ENCODE results near the gene DBX1.

The DBX1 gene

DNA sequence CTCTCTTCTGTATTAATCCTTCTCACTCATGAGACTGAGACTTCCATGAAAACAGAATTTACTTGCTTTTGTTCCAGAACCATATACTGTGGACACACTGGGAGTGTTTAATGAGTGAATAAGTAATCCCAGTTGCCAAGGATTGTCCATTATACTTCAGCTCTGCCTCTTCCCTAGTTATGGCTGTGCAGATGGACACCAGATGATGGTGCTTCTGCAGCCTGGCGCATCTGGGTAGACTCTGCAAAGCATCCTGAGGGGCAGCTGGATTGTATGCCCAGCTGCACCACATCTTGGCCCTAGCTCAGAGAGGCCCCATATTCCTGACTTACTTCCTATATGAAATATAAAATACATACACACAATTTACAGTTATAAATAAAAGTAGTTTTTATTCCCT lies 43.5 kb downstream of the DBX1 start:
- no peak overlapping the region for H3K4me3 ChIP-seq (ENCODE audit: low read depth, low read length)
- no peak for DNase-seq (ENCODE audit: low read depth)
- TF ChIP-seq POLR2A (IDR thresholded peaks at IDR 0.05; ENCODE audit: extremely low read depth, insufficient read length) (no peak), MYC (IDR thresholded peaks at IDR 0.05; ENCODE audit: low read depth, low read length) (no peak)
- TF ChIP-seq, protein P1, sequence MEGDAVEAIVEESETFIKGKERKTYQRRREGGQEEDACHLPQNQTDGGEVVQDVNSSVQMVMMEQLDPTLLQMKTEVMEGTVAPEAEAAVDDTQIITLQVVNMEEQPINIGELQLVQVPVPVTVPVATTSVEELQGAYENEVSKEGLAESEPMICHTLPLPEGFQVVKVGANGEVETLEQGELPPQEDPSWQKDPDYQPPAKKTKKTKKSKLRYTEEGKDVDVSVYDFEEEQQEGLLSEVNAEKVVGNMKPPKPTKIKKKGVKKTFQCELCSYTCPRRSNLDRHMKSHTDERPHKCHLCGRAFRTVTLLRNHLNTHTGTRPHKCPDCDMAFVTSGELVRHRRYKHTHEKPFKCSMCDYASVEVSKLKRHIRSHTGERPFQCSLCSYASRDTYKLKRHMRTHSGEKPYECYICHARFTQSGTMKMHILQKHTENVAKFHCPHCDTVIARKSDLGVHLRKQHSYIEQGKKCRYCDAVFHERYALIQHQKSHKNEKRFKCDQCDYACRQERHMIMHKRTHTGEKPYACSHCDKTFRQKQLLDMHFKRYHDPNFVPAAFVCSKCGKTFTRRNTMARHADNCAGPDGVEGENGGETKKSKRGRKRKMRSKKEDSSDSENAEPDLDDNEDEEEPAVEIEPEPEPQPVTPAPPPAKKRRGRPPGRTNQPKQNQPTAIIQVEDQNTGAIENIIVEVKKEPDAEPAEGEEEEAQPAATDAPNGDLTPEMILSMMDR (IDR thresholded peaks at IDR 0.05; ENCODE audit: low read depth, low read length): no peak
- TF ChIP-seq, protein P2, sequence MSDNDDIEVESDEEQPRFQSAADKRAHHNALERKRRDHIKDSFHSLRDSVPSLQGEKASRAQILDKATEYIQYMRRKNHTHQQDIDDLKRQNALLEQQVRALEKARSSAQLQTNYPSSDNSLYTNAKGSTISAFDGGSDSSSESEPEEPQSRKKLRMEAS (IDR thresholded peaks at IDR 0.05; ENCODE audit: low read depth, low read length): no peak

DNA sequence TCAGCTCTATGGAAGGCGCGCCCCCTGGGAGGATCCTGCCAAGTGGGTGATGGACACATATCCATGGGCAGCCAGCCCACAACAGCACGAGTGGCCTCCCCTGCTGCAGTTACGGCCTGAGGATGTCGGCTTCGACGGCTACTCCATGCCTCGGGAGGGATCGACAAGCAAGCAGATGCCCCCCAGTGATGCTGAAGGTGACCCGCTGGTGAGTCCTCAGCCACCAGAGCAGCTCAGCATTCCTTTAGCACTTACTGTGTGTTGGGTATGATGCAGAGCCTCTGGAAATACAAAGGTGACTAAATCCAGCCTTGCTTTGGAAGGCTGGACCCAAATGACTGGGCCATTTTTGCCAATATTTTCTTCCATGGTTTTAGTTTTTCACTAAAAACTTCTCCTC lies 45.7 kb downstream of the DBX1 start:
- no peak for DNase-seq (ENCODE audit: low read depth)
- TF ChIP-seq, protein P1 (IDR thresholded peaks at IDR 0.05; ENCODE audit: low read depth, low read length): no peak
- TF ChIP-seq, protein P2 (IDR thresholded peaks at IDR 0.05; ENCODE audit: low read depth, low read length): no peak
- no peak for TF ChIP-seq MYC (IDR thresholded peaks at IDR 0.05; ENCODE audit: low read depth, low read length)
- no peak for TF ChIP-seq POLR2A (IDR thresholded peaks at IDR 0.05; ENCODE audit: extremely low read depth, insufficient read length)
- no peak overlapping the region for H3K4me3 ChIP-seq (ENCODE audit: low read depth, low read length)

DNA sequence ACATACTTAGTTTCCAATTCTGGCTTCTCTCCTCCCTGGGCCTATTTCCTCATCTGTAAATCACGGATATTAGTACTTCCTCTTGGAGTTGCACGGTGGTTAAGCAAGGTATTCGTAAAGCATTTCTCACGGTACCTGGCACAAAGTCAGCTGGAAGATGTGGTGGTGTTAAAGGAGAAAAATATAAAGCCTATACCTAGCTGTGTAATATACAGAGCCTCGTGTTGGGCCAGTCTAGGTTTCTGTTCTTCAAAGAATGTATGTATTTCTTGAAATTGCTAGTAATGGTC lies 47.2 kb downstream of the DBX1 start:
- DNase-seq (ENCODE audit: low read depth): no peak
- H3K4me3 ChIP-seq (ENCODE audit: low read depth, low read length): no peak overlapping the region
- no peak for TF ChIP-seq POLR2A (IDR thresholded peaks at IDR 0.05; ENCODE audit: extremely low read depth, insufficient read length)

DNA sequence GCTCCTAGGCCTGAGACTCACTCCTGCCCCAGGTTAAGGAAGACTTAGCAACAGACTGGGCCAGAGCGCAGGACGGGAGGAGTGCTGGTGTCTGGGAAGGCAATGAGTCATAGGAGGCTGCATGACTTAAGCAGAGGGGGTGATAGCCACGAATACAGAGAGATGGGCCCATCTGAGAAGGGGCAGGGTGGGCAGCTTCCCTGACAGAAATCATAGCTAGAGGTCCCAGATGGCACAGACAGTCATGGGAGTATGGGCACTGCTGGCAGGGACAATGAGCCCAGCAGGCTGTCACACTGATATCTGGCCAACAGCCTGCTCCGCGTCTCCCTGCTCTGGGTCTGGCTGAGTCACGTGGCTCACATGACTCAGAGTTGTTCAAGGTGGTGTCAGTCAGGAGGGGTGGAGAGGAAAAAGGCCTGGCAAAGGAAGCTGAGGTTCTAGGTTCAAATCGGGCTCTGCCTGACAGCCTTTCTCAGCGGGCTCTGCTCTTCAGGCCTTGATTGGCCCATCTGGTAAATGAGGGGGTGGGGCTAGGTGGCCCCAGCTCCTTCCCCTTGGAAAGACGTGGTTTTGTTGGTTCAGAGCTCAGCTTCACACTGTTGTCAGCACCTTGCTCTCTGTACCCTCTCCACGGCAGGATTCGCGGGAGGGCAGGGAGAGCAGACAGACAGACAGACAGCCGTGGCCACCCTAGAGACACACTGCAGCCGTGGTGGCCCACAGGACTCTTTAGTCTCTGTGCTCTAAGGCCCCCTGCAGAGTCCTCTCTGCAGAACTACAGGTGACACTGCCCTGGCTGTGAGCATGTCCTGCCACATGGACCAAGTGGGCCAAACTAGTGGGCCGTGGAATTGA lies 47.8 kb downstream of the DBX1 start:
- DNase-seq (ENCODE audit: low read depth): peak; percentile 62
- TF ChIP-seq MYC (IDR thresholded peaks at IDR 0.05; ENCODE audit: low read depth, low read length) (no peak), POLR2A (IDR thresholded peaks at IDR 0.05; ENCODE audit: extremely low read depth, insufficient read length) (no peak)
- TF ChIP-seq, protein P2 (IDR thresholded peaks at IDR 0.05; ENCODE audit: low read depth, low read length): peak; percentile 85
- H3K4me3 ChIP-seq (ENCODE audit: low read depth, low read length): no peak overlapping the region

DNA sequence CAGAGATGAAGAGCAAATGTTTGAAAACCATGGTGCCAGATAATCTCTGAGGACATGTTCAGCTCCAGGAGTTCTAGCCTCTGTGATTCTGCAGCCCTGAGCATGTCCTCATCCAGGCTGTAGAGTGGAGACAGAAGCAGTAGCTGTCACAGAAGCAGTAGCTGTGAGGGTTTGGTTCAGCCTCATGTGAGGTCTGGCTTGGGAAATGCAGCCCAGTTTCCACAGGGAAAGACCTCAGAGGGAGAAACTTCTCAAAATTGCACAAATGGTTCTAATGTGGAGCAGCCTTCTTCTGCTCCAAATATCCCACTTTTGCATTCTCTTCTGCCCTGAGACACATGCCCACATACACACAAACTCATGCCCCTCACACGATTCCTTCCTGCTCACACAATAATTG lies 48.4 kb downstream of the DBX1 start:
- TF ChIP-seq, protein P2 (IDR thresholded peaks at IDR 0.05; ENCODE audit: low read depth, low read length): no peak
- no peak for TF ChIP-seq POLR2A (IDR thresholded peaks at IDR 0.05; ENCODE audit: extremely low read depth, insufficient read length)
- TF ChIP-seq MYC (IDR thresholded peaks at IDR 0.05; ENCODE audit: low read depth, low read length): no peak
- TF ChIP-seq, protein P1 (IDR thresholded peaks at IDR 0.05; ENCODE audit: low read depth, low read length): no peak
- no peak for DNase-seq (ENCODE audit: low read depth)
- H3K4me3 ChIP-seq (ENCODE audit: low read depth, low read length): no peak overlapping the region

DNA sequence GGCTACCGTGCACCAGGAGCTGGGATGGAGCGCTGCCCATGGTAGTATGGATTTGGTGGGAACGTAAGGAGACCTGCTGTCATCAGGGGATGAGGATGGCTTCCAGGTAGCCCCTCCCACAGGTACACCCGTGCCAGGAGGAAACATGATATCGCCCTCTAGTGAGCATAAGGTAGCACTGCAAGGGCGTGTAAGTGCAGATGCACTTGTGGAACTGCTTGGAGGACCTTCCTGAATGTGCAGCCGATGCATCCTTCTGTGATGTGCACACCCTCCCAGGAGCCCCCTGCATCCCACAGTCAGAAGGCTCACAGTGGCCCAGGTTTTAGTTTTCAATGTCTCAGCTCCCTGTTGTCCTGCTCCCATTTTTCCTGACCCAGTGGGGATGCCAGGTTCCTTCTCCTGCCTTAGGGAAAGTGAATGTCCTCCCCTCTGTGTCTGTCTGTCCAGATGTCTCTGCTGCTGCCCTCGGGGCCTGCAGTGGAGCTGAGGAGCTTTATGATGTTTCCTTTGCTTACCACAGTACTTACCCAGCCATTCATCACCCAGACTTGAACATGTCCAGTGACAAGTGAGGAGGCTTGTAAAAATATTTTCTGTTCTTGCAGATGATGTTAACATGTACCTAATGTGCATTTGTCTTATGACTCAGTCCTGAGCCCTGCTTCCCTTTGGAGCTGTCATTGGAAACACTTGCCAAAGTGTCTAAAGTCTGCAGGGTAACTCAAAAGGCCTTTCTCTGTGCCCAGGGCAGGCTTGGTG lies 49.2 kb downstream of the DBX1 start:
- DNase-seq (ENCODE audit: low read depth): peak; percentile 47
- TF ChIP-seq, protein P1 (IDR thresholded peaks at IDR 0.05; ENCODE audit: low read depth, low read length): peak; percentile 88
- no peak for TF ChIP-seq POLR2A (IDR thresholded peaks at IDR 0.05; ENCODE audit: extremely low read depth, insufficient read length)
- no peak overlapping the region for H3K4me3 ChIP-seq (ENCODE audit: low read depth, low read length)

All from NB4 (cell line).